B cell (primary cell): ENCODE results near the gene SOX3. TPM values are rescaled to one million over a fixed set of nuclear protein-coding genes. Genes with fewer than 3 reads are reported as not detected.

Experiments
- ATAC-seq: fragments of 200-7000 bp; cut with Tn5 transposase; one replicate; pipeline ENCODE4 v1.10.0; 2021; ENCODE audit warnings: low read depth, mild to moderate bottlenecking, moderate number of reproducible peaks, moderate library complexity
- CTCF ChIA-PET: fragments of 350-600 bp; sonication (Branson Sonifier 250); formaldehyde crosslinking; loops from one replicate; lab custom pipeline; 2021; ENCODE audit warnings: antibody characterized with exemption, inconsistent platforms; lab: Charles Lee
- POLR2A ChIA-PET: fragments of 350-600 bp; sonication (Branson Sonifier 250); formaldehyde crosslinking; loops from one replicate; lab custom pipeline; 2021; ENCODE audit warnings: antibody characterized with exemption; lab: Charles Lee
- DNase-seq: peaks from one replicate; pipeline ENCODE4 v3.0.0; 2013
- H2AFZ ChIP-seq: 2 replicates; pipeline ENCODE4 v1.6.1; 2012; ENCODE audit warnings: mild to moderate bottlenecking, low read depth, low read length; ENCODE audit not compliant: insufficient read depth, poor library complexity, severe bottlenecking
- H3K27ac ChIP-seq, 2 donors: 1 replicate in 1 of 2; 2 replicates in 1 of 2; pipeline ENCODE4 v1.5.1; 2012 to 2013; ENCODE audit warnings: low read length in 2 of 2, mild to moderate bottlenecking in 2 of 2, moderate library complexity in 1 of 2
- H3K27me3 ChIP-seq, 4 experiments: fragments of 200-600 bp in 1 of 4; sonication (generic) in 1 of 4; replicated peaks in 1 of 4; 1 replicate in 2 of 4; 2 replicates in 2 of 4; pipeline versions ENCODE4 v1.6.1 to v1.7.0; 2013 to 2016; ENCODE audit warnings: low read length in 3 of 4, mild to moderate bottlenecking in 2 of 4, mixed read lengths in 1 of 4, moderate library complexity in 1 of 4; ENCODE audit not compliant: insufficient read depth in 4 of 4, control insufficient read depth in 3 of 4; ENCODE audit errors: control extremely low read depth in 1 of 4
- H3K36me3 ChIP-seq, 2 experiments: replicated peaks in 1 of 2; 1 replicate in 1 of 2; 2 replicates in 1 of 2; pipeline versions ENCODE4 v1.6.1 to v1.7.1; 2013; ENCODE audit warnings: low read length in 1 of 2; ENCODE audit not compliant: insufficient read depth in 2 of 2, control insufficient read depth in 1 of 2; ENCODE audit errors: control extremely low read depth in 1 of 2, extremely low read depth in 1 of 2
- H3K4me1 ChIP-seq, 2 donors: fragments of 200-600 bp in 1 of 2; sonication (generic) in 1 of 2; 1 replicate in 1 of 2; 2 replicates in 1 of 2; pipeline versions ENCODE4 v1.5.1 to v1.6.1; 2013 to 2017; ENCODE audit warnings: low read length in 2 of 2; ENCODE audit not compliant: control insufficient read depth in 2 of 2, insufficient read depth in 2 of 2
- H3K4me2 ChIP-seq: replicated peaks from 2 replicates; pipeline ENCODE3; 2012; ENCODE audit warnings: mild to moderate bottlenecking, low read depth, low read length; ENCODE audit not compliant: poor library complexity, severe bottlenecking
- H3K4me3 ChIP-seq, 5 experiments: fragments of 200-600 bp in 1 of 5; sonication (generic) in 1 of 5; 1 replicate in 3 of 5; 2 replicates in 2 of 5; pipeline versions ENCODE4 v1.5.1 to v1.7.0; 2011 to 2016; ENCODE audit warnings: low read length in 4 of 5, mild to moderate bottlenecking in 4 of 5, low read depth in 2 of 5, control low read depth in 1 of 5, moderate library complexity in 1 of 5; ENCODE audit not compliant: insufficient read depth in 1 of 5; ENCODE audit errors: control extremely low read depth in 1 of 5, extremely low read depth in 1 of 5
- H3K79me2 ChIP-seq: fragments of 200-600 bp; sonication (generic); one replicate; pipeline ENCODE4 v1.6.0; 2016; ENCODE audit warnings: low read length; ENCODE audit not compliant: control insufficient read depth, insufficient read depth
- H3K9ac ChIP-seq: fragments of 200-600 bp; sonication (generic); 2 replicates; pipeline ENCODE4 v1.6.1; 2017; ENCODE audit warnings: mild to moderate bottlenecking, low read length, moderate library complexity
- H3K9me3 ChIP-seq, 3 donors: one replicate each; pipeline versions ENCODE4 v1.6.1 to v1.7.1; 2013; ENCODE audit warnings: low read length in 2 of 3; ENCODE audit not compliant: control insufficient read depth in 2 of 3, insufficient read depth in 1 of 3; ENCODE audit errors: control extremely low read depth in 1 of 3
- H4K20me1 ChIP-seq: 2 replicates; pipeline ENCODE4 v1.6.0; 2012; ENCODE audit warnings: mild to moderate bottlenecking, low read length; ENCODE audit not compliant: insufficient read depth, control insufficient read depth, poor library complexity, severe bottlenecking
- H3K27ac Mint-ChIP-seq: one replicate; pipeline ENCODE4 v1.8.0; 2021; ENCODE audit warnings: mixed read lengths
- H3K27me3 Mint-ChIP-seq: one replicate; pipeline ENCODE4 v1.8.0; 2021; ENCODE audit warnings: mixed read lengths
- H3K4me1 Mint-ChIP-seq: one replicate; pipeline ENCODE4 v1.8.0; 2021; ENCODE audit warnings: mixed read lengths
- H3K4me3 Mint-ChIP-seq: one replicate; pipeline ENCODE4 v1.8.0; 2021; ENCODE audit warnings: mixed read lengths
- H3K9me3 Mint-ChIP-seq: one replicate; pipeline ENCODE4 v1.8.0; 2022; ENCODE audit warnings: mixed read lengths; ENCODE audit not compliant: insufficient read depth
- CTCF ChIP-seq: fragments of 200-600 bp; IDR thresholded peaks from one replicate; pipeline ENCODE4 v1.8.0; 2022; ENCODE audit warnings: antibody characterized with exemption, mild to moderate bottlenecking
- EZH2 ChIP-seq: IDR thresholded peaks from 2 replicates; pipeline ENCODE4 v1.6.1; 2012; ENCODE audit warnings: borderline replicate concordance, low read depth, mild to moderate bottlenecking, moderate library complexity, low read length; ENCODE audit not compliant: insufficient read depth, poor library complexity, severe bottlenecking
- WGBS: methylation state at CpG from one replicate; pipeline ENCODE4 v1.1.5; 2013; ENCODE audit warnings: missing lambda C conversion rate; ENCODE audit not compliant: insufficient coverage; 5-methylcytosine and 5-hydroxymethylcytosine counted together
- intact Hi-C: fragments of 100-400 bp; cut with micrococcal nuclease; formaldehyde crosslinking; loops from one replicate; pipeline ENCODE4 v1.10.0; 2022
- polyA plus RNA-seq: library from polyadenylated mRNA; depleted of rRNA; stranded (reverse); fragments of >200 nt; gene quantifications from 2 replicates; pipeline ENCODE4 v1.2.3, GENCODE V29; 2012
- total RNA-seq, 2 donors: library from RNA; stranded (reverse); fragments of 120-200 nt in 1 of 2; gene quantifications; 1 replicate in 1 of 2; 2 replicates in 1 of 2; pipeline versions ENCODE4 v1.2.3 to v1.2.4, GENCODE V29; 2013 to 2022

Gene SOX3
- total and polyA plus RNA-seq, 2 donors (not counting 1 experiment from before 2014, with no cell fraction given), result not detected

DNA sequence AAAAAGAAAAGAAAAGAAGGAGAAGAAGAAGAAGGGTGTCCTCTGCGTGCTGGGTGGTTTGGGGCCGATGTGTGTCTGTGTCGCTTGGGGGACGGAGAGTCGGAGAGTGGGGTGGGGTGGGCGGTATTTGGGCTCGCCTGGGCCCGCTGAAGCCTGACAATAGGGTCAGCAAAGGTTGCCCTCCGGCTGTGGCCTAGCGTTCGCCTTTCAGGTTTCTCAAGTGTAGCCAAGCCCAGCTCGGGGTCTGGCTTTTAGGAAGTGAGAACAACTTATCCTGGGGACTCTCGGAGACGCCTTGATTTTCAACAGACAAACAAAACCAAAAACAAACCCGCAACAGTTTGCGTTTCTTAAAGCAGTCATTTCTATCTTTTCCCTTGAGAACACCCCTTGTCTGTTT lies 4.1 kb upstream of the SOX3 start:
- H3K9me3 Mint-ChIP-seq, result no peaks in the 10 kb centered on the region

GRCh38 chrX:140507982-140508305 lies 3.1 kb upstream of the SOX3 start:
- peaks cover 0 to 2% of the 10 kb centered on the region in 2 donors for H3K4me1 ChIP-seq
- WGBS, result 15% methylated on average over 21 of the region's 23 CpGs
- no peak overlapping the region for H2AFZ ChIP-seq
- H3K27ac ChIP-seq, result no peak overlapping the region
- no peaks in the 10 kb centered on the region for H4K20me1 ChIP-seq
- no peak overlapping the region for H3K4me2 ChIP-seq
- H3K79me2 ChIP-seq, result no peaks in the 10 kb centered on the region
- H3K9ac ChIP-seq, result no peak overlapping the region
- peaks cover 0 to 9% (median 0%) of the 10 kb centered on the region in 3 donors for H3K9me3 ChIP-seq
- H3K27me3 ChIP-seq, result peaks cover 0 to 35% (median 5%) of the 10 kb centered on the region in 4 experiments
- no peaks in the 10 kb centered on the region for H3K36me3 ChIP-seq
- no peak for DNase-seq
- no peak overlapping the region for H3K4me3 ChIP-seq
- no peaks in the 10 kb centered on the region for H3K9me3 Mint-ChIP-seq
- POLR2A ChIA-PET, result no interaction called here
- CTCF ChIA-PET, result no interaction called here
- TF ChIP-seq CTCF (no peak), EZH2 (no peak)
- H3K27ac Mint-ChIP-seq, result no peak overlapping the region
- intact Hi-C loops, result no loop called here
- no peak for ATAC-seq
- H3K27me3 Mint-ChIP-seq, result peaks cover 22% of the 10 kb centered on the region
- peaks cover 4% of the 10 kb centered on the region for H3K4me1 Mint-ChIP-seq
- no peak overlapping the region for H3K4me3 Mint-ChIP-seq

More for the DNA sequence above, 4.1 kb upstream of the SOX3 start:
- H3K4me2 ChIP-seq, result no peak overlapping the region
- H3K4me3 Mint-ChIP-seq, result no peak overlapping the region
- WGBS, result 39% methylated on average over 5 of the region's 16 CpGs
- CTCF ChIA-PET, result no interaction called here
- no peak overlapping the region for H3K27ac ChIP-seq
- TF ChIP-seq EZH2 (no peak), CTCF (no peak)
- H3K4me3 ChIP-seq, result no peak overlapping the region
- no peak overlapping the region for H2AFZ ChIP-seq
- no peaks in the 10 kb centered on the region for H3K4me1 Mint-ChIP-seq
- peaks cover 0 to 9% (median 0%) of the 10 kb centered on the region in 3 donors for H3K9me3 ChIP-seq
- ATAC-seq (no peak), DNase-seq (no peak)
- H3K9ac ChIP-seq, result no peak overlapping the region
- no peaks in the 10 kb centered on the region for H3K36me3 ChIP-seq
- H3K27me3 ChIP-seq, result peaks cover 0 to 30% (median 5%) of the 10 kb centered on the region in 4 experiments
- H3K79me2 ChIP-seq, result no peaks in the 10 kb centered on the region
- H4K20me1 ChIP-seq, result no peaks in the 10 kb centered on the region
- H3K27me3 Mint-ChIP-seq, result peaks cover 23% of the 10 kb centered on the region
- POLR2A ChIA-PET, result no interaction called here
- intact Hi-C loops, result no loop called here
- H3K4me1 ChIP-seq, result peaks cover 0 to 2% of the 10 kb centered on the region in 2 donors
- H3K27ac Mint-ChIP-seq, result no peak overlapping the region
